Tibial nerve (tissue), 4 donors: ENCODE measurements around the gene ZNF138.

Experiments used
- EP300 ChIP-seq, 2 donors: sonication (generic); formaldehyde crosslinking; IDR thresholded peaks; one replicate each; pipeline ENCODE4 v1.6.1; 2017; ENCODE audit warnings: antibody characterized with exemption in 2 of 2, mild to moderate bottlenecking in 1 of 2
- POLR2A ChIP-seq, 2 donors: fragments of 450-650 bp; IDR thresholded peaks; one replicate each; pipeline ENCODE4 v1.6.1; 2017; ENCODE audit warnings: antibody characterized with exemption in 2 of 2, mild to moderate bottlenecking in 2 of 2, moderate library complexity in 2 of 2
- TF ChIP-seq, protein P1 (sequence below), 5 experiments: fragments of 200-600 bp in 3 of 5; fragments of 450-650 bp in 2 of 5; sonication (generic) in 3 of 5; IDR thresholded peaks; one replicate each; pipeline ENCODE4 v1.5.1; 2016 to 2019; ENCODE audit warnings: antibody characterized with exemption in 5 of 5, mild to moderate bottlenecking in 3 of 5, moderate library complexity in 2 of 5

- TF ChIP-seq POLR2A (IDR thresholded peaks at IDR 0.05) (no peak), EP300 (IDR thresholded peaks at IDR 0.05) (no peak)
- TF ChIP-seq, protein P1, sequence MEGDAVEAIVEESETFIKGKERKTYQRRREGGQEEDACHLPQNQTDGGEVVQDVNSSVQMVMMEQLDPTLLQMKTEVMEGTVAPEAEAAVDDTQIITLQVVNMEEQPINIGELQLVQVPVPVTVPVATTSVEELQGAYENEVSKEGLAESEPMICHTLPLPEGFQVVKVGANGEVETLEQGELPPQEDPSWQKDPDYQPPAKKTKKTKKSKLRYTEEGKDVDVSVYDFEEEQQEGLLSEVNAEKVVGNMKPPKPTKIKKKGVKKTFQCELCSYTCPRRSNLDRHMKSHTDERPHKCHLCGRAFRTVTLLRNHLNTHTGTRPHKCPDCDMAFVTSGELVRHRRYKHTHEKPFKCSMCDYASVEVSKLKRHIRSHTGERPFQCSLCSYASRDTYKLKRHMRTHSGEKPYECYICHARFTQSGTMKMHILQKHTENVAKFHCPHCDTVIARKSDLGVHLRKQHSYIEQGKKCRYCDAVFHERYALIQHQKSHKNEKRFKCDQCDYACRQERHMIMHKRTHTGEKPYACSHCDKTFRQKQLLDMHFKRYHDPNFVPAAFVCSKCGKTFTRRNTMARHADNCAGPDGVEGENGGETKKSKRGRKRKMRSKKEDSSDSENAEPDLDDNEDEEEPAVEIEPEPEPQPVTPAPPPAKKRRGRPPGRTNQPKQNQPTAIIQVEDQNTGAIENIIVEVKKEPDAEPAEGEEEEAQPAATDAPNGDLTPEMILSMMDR (IDR thresholded peaks at IDR 0.05): no peak
These were observed 17.5 kb downstream of the ZNF138 start for GRCh38 chr7:64811767-64812166.
